Measurements from ENCODE around the gene FOXO3. TPM values are rescaled to one million over a fixed set of nuclear protein-coding genes. Genes with fewer than 3 reads are reported as not detected.

Gene FOXO3
- total RNA-seq, 1 donor from 2014 or later = 40.4 TPM

DNA sequence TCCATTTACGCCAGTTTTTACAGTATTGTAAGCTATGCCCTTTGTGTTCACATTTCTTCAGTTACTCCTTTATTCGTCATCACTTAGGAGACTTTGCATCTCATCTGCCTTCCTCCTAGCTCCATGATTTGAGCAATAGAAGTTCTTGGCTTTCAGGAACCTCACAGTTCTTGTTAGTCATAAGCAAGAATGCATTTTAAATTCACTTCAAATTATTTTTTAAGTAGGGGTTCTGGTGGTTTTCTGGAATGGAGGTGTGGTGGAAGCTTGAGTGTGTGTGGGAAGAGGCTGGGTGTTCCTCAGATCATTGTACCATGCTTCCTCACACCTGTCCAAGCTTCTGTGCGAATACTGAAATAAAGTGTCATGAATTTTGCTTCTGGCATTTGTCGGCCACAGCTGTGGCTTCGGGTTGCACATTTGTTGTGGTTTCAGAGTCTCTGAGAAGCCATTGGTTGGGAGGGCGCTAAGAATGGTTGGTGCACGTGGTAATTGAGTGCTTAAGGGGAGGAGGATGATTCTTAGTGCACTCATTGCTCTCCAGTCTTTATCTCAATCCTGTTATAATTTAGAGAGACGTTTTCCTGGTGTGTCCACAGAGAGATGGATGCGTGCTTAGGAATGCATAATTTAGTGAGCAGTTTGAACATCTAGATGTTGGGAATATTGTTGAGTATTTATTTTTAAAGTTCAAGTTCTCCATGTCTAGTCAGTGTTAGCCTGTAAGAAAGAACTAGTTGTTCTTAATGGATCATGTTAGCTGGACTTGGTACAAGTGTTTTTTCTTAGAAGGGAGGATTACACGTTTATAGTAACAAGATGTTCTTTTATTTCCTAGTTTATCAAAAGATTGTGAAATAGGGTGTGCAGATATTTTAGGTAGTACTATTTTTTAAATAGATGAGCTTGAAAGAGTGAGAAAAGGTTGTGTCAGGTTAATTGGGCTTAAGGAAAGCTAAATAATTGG is 31.9 kb downstream of the FOXO3 start:
- FAIRE-seq (no peak), DNase-seq (ENCODE audit: low spot score in 2 of 2) (no peak)

DNA sequence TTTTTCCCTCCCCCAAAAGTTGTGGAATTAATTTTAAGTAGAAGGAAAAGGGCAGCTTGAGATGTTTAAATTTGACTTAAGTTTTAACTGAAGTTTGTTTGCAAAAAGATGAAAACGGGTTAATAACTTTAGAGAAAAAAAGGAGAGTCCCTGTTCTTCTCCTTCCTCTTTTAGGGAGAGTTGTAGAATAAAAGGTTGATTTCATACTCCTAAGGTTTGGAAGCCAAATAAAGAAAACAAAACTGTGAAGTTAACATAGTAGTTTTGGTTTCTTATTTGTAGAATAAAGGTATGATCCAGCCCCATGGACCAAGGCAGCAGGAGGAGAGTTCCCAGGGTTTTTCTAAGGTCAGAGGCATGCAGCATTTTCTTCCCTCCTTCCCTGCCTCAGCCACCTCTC is 33.4 kb downstream of the FOXO3 start:
- FAIRE-seq (no peak), DNase-seq (ENCODE audit: low spot score in 2 of 2) (no peak)

DNA sequence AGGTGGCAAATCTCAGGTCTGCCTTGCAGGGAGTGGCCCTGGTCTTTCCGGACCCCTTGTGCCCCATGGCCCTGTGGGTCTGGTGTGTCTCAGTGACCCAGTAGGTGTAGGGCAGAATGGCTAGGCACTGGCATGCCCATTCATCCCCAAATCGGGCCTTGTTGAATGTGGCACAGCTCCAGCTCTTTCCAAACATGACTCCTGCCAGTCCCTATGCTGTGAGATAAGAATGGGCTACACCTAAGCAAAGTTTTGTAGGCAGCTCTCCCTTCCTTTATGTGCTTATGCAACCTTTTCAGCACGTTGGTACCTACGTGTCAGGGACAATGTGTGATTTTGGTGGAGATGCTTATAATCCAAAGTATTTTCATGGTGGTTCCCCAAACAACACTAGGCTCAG is 33.9 kb downstream of the FOXO3 start:
- FAIRE-seq (no peak), DNase-seq (ENCODE audit: low spot score in 2 of 2) (no peak)

DNA sequence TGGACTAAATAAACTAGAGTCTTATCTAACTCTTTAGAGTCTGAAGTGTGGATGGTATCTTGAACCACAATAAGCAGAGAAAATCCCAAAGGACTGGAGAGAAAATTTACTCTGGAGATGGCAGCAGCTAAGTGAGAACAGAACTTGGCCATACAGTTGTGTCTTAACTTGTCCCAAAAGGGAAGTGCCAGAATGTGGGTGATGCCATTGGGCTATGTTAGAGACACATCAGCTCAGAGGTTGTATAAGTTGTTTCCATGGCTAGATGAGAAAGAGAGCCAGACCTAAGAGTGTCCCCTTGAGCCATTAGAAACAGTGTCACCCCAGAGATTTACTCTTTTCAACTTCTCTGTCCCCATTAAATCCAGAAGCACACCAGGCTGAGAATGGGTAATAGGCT is 36.2 kb downstream of the FOXO3 start:
- FAIRE-seq = no peak
- DNase-seq (ENCODE audit: low spot score in 2 of 2) = no peak

DNA sequence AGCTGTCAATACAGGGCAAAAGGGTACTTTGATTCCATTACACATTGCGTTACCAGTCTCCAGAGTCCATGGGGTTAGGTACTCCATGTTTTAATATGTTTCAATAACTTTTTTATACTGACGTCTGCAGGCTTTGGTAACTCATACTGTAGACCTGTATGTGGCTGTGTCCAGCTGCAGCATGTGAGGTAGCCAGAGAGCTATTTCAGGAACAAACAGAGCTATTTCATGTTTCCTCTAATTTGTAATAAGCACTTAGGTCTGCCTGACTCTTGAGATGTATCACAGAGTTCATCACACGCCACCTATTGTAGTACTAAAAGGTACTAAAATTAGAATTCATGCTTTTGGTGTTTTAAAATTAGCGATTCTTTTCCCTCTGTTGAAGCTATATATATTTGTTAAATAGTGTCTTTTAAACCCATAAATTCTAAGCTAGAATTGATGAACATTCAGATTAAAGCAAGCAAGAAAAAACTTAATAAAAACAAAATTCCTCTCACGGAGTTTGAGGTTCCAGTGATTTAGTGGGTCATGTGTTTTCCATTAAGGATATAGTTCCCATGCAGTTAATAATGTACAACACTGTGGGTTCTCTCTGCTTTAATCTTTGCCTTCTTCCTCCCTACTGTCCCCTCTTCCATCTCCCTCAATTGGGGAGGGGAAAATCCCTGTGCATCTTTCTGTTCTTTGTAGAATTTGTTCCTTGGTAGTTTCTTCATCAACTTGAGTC is 37.0 kb downstream of the FOXO3 start:
- no peak for FAIRE-seq
- DNase-seq (ENCODE audit: low spot score in 2 of 2) = no peak

DNA sequence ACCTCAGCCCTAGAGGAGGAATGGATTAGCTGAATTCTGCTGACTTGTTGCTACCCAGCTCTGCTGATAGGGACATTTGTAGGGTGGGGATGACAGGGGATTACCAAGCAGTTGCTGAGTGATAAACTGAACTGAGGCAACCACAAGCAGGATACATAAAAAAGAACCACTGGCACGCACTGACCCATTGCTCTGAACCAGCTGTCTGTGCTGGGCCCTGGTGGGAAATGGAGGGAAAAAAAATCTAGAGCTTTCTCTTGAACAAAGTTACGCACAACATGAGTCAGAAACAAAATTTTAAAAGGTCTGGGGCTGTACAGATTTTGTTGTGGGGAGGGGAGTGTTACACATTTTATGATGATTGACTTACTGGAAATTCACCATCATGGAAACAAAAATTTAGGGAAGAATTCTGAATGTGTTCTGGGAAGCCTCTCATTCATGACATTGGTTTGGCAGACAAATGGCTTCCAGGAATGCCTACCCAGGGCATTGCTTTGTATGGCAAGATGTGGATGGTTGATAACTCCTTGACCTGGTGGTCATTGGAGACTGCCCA is 37.7 kb downstream of the FOXO3 start:
- no peak for DNase-seq (ENCODE audit: low spot score in 2 of 2)
- FAIRE-seq = no peak

DNA sequence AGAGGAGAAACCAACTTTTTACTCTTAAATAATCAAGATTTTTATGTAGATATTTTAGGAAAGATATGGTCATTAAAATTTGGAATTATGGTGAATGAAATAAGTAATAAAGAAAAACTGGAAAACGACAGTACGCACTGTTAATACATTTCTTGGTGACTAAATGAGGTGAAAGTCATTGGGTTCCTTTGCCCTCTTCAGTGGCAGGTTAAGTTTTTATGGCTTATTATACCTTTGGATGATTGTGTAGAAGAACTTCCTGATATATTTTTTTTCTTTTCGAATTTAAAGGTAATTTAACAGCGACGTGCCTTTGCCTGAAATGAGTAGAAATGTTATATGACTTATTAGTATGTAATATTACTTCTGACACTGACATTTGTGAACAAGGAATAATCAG is 43.4 kb downstream of the FOXO3 start:
- no peak for FAIRE-seq
- no peak for DNase-seq (ENCODE audit: low spot score in 2 of 2)

DNA sequence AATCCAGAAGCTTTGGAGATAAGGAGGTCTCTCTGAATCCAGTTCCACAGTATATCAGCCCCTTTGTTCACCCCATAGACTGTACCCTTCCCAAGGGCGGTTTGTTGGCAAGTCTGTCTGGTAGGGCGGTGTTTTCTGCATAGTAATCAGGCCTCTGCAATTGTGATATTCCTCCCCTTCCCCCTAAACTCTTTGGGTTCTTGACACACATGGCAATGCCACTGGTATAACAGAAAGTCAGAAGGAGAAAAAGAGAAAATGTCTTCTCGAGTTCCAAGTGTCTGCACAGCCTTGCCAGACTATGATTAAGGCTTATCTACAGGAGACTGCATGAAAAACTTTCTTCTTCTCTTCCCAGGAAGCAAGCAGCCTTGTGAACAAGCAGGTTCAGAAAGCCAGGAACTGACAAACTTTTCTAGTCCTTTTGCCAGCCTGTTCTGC is 45.6 kb downstream of the FOXO3 start:
- FAIRE-seq (no peak), DNase-seq (ENCODE audit: low spot score in 2 of 2) (no peak)

DNA sequence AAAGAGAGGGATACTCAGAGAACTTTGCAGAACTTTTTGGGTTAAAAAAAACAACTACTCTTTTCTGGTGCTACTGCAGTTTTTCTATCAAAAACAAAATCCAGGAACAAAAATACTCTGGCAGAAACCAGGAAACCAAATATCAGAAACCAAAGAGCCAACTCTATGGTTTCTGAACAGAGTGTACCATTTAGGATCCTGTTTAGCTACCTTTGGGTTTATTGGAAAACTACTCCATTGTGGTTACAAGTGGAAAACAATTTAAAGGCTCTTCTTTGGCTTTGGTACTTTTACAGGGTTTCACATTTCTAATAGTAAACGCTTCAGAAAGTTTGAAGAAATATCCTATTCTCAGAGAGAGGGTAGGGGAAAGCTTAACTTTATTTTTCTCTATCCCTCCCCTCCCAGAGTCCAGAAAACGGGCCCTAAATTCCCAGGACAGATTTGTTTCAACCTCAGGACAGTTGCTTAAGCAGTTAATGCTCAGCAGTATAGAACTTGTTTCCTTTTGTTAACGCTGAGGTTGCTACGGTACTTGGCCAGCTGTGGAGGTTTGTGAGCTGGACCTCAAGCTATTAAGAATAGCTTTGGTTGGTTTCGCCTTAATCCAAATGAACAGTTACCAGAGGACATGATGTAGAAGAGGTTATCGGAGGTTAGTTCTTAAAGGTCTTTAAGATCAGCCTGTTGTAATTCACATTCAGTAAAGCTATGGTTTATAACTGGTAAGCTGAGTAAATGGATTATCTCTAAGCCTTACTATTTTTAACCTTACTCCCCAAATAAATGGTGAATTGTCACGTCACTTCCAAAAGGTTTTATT is 47.9 kb downstream of the FOXO3 start:
- no peak for DNase-seq (ENCODE audit: low spot score in 2 of 2)

DNA sequence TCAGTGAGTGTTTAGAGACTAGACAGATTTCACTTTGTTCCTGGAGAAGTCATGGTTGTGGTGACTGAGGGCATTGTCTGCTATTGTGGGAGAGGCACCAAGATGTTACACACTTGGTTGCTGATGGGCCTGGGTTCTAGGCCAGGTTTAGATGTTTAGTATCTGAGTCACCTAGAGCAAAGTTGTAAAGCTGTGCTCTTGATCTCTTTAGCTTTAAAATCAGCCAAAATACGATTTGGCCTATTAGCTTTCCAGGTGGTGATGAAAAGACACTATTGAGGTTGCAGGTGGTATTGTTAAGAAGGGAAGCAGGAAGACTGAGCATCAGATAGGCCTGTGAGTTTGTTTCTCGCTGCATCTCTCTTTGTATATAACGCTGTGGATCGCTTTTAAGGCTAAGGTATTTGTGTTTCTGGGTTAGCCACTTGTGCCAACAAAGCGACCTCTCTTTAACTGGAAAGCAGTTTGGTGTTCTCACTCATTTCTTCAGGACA is 48.6 kb downstream of the FOXO3 start:
- DNase-seq (ENCODE audit: low spot score in 2 of 2) = no peak
- no peak for FAIRE-seq

More for the DNA sequence above, 47.9 kb downstream of the FOXO3 start:
- no peak for FAIRE-seq

DNA sequence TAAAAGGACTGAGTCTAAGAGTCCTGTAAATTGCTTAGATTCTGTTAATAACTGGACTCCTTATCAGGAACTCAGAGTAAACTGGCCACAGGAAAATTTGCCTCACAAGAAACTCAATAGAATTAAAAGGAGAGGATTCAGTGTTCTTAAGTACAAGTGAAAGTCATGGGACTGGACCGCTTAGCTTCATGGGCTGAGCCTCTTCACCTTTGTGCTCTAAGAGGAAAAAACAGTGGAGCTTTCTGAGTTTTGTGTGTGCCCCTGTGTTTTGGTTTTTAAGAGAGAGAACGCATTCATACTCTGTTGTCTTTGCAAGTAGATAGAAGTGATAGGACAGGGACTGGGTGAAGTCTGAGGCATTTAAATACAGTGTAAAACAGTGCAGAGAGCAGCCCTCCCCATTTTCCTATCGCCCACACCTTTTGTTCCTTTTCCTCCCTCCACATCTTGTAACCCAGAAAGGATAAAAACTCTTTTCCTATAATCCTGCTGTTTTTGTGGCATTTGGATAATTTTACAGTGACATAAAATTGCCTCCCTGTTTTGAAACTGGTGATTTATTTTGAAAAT is 49.6 kb downstream of the FOXO3 start:
- no peak for FAIRE-seq
- no peak for DNase-seq (ENCODE audit: low spot score in 2 of 2)

DNA sequence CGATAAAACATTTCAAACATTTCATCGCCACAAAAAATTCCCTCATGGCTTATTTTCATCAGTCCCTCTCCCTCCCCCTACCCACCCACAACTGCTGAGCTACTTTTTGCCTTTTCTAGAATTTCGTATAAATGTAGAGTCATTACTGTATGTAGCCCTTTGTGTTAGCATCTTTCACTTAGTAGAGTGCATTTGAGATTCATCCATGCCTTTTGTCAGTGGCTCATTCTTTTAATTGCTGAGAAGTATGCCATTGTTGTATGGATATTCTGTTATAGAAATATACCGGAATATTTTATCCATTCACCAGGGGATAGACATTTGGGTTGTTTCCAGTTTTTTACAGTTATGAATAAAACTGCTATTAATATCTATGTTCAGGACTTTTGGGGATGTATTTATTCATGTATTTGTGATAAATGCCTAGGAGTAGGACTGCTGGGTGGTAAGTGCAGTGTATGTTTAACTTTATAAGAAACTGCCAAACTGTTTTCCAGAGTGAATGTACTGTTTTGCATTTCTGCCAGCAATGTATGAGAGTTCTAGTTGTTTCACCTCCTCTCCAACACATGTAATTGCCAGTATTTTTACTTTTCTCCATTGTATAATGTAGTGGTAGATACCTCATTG is 50.4 kb downstream of the FOXO3 start:
- FAIRE-seq = no peak
- DNase-seq (ENCODE audit: low spot score in 2 of 2) = no peak

DNA sequence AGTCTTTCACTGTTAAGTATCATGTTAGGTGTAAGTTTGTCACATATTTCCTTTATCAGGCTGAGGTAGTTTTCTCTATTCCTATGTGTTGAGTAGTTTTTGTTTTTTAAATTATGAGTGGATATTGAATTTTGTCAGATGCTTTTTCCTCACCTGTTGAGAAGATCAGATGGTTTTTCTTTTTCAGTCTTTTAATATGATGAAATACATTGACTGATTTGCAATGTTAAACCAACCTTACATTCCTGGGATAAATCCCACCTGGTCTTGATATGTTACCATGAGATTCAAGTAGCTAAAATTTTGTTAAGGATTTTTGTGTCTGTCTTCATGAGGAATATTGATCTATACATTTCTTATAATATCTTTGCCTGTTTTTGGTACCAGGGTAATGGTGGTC is 52.1 kb downstream of the FOXO3 start:
- DNase-seq (ENCODE audit: low spot score in 2 of 2) (no peak), FAIRE-seq (no peak)

DNA sequence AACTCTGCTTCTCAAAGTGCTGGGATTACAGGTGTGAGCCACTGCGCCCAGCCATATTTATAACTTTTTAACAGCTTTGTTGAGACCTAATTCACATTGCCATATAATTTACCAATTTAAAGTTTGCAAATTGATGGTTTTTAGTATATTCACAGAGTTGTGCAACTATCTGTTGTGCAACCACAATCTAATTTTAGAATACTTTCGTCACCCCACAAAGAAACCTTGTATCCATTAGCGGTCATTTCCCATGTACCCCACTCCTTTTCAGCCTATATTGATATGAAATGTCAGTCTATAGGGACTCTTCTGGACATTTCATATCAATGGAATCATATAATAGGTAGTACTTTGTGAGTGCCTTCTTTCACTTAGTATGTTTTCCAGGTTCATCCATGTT is 55.8 kb downstream of the FOXO3 start:
- FAIRE-seq (no peak), DNase-seq (ENCODE audit: low spot score in 2 of 2) (no peak)

DNA sequence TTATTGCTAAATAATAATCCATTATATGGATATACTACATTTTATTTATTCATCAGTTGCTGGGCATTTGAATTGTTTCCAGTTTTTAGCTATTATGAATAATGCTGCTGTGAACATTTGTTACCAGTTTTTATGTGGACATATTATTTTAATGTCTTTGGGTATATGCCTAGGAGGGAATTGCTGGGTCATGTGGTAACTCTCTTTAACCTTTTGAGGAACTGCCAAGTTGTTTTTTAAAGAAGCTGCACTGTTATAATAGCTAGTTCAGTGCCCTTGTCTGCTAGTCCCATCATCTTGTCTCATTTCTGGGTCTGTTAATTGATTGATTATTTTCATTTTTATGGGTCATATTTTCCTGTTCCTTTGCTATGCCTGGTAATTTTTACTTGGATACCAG is 56.3 kb downstream of the FOXO3 start:
- FAIRE-seq (no peak), DNase-seq (ENCODE audit: low spot score in 2 of 2) (no peak)

DNA sequence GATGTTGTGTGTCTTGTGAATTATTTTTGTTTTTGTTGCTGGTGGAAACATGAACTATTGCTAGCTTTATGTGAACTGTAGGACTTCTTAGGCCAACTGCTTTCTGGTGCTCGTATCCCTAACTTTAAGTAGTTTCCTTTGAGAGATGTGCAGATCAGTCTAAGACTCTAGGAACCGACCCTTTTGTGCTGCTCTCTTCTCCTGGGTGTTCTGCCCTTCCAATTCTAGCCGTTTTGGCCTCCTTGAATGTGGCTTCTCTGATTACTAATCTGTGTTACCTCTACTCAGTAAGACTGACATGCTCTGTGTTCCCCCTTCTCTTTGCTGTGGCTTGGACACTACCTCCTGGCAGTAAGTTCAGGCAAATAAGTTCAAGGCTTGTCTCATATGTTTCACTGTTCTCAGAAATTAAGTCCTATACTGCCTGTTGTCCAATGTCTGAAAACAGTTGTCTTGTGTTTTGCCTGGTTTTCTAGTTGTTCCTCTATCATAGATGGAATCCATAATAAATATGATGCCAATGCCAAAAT is 58.0 kb downstream of the FOXO3 start:
- FAIRE-seq (no peak), DNase-seq (ENCODE audit: low spot score in 2 of 2) (no peak)

DNA sequence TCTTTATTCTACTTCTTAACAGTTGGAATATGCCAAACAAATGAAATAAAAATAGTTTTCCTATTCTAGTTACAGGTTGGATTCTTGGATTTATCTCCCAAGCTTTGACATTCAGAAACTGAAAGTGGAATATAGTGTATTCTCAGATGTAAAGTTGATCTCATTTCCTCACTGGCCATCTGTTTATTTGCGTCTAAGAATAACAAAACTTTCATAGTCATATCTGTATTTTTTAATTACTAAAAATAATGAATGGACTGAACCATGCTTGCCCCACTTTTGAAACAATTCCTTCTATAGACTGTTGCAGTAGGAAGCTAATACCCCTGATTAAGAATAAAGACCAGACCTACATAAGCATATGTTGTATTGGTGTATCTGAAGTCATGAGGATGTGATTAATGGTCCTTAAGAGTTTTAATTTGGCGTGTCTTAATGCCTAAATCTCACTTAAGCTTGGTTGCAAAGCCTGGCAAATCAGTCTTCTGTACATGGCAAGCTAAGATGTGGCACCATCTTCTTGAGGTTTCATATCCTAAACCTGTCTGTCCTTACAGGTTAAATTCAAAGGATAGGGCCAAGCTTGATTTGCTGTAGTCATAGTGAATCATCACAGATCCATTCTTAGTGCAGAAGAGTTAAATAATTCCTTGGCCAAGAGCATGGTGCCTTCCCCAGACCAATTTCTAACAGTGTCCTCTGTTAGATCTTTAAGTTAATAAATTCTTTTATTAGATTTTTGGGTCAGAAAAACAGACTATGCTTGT is 58.9 kb downstream of the FOXO3 start:
- no peak for FAIRE-seq
- no peak for DNase-seq (ENCODE audit: low spot score in 2 of 2)

DNA sequence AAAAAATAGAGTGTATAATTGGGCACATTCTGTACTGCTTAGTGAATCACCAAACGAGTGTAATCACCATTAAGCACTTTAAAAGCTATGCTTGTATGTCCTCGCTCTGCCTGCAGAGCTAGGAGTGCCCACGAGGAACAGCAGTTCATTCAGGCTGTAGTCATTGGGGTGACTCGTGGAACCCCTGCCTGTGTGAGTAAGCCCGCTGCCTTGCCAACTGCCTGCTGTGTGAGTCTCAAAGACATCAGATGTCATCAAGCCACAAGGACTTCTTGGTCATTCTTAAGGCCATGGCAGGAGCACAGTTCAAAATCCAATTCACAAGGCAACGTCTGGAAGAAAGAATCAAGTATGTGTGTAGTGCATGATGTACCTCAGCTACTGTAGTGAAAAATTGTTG is 60.4 kb downstream of the FOXO3 start:
- DNase-seq (ENCODE audit: low spot score in 2 of 2) = peak in 1 of 2 donors; percentile 25
- FAIRE-seq = no peak
